T-helper 1 cell treated with Interleukin-12 subunit alpha and Interleukin-12 subunit beta and Interleukin-4 antibody, amounts not matched to agents 30 μg/mL and 1 μg/mL, for 36 hours (primary cell): ENCODE results near the gene NTN1.

ENCODE experiments used
- H3K27ac Mint-ChIP-seq: one replicate; pipeline ENCODE4 v1.8.0; 2021; ENCODE audit warnings: mild to moderate bottlenecking, mixed read lengths
- H3K27me3 Mint-ChIP-seq: one replicate; pipeline ENCODE4 v1.8.0; 2021; ENCODE audit warnings: low read depth, mixed read lengths
- H3K36me3 Mint-ChIP-seq: one replicate; pipeline ENCODE4 v1.8.0; 2021; ENCODE audit warnings: low read depth, mixed read lengths
- H3K4me1 Mint-ChIP-seq: one replicate; pipeline ENCODE4 v1.8.0; 2021; ENCODE audit warnings: low read depth, mixed read lengths
- H3K4me3 Mint-ChIP-seq: one replicate; pipeline ENCODE4 v1.8.0; 2021; ENCODE audit warnings: mild to moderate bottlenecking, moderate library complexity, mixed read lengths
- H3K9me3 Mint-ChIP-seq: one replicate; pipeline ENCODE4 v1.8.0; 2021; ENCODE audit warnings: mixed read lengths

Gene NTN1

DNA sequence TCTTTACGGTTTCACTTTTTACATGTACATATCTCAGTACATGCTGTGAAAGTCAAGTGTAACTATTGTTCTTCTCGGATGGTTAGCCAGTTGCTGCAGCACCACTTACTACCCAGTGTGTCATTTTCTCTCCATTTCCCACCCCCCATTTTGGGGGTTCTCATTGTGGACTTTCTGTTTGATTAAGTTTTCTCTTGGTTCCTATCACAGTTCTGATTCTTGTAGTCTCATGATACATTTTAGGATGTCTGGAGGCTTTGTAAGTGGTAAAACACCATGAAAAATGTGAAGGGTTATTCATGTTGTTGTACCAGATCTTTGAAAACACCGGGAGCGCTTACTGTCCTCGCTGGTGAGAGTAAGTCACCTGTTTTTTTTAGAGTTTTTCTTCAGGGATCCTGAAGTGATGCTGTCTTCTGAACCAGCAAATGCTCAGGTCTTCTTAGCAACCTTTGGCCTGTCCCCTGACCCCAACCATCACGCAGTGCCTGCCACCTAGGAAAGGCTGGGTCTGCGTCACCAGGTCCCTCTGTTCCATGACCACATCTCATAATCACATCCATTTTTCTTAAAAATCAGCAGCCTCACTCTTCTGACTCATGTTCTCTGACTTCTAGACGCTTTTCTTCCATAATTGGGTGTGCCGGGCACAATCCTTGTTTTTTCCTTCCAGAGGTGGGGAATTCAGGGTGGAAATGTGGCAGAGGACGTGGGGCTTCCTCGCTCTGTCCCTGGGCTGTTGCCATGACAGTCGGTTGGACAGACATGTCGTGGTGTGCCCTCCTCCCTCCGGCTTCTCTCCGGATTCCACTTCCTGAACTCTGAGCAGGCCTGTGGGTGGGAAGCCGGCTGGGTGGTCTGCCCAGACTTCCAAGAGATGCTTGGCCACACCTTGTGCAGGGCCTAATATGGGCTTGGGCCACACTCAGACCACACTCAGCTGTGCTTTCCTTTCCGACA is 102.6 kb downstream of the NTN1 start:
- no peaks in the 10 kb centered on the region for H3K36me3 Mint-ChIP-seq
- H3K27ac Mint-ChIP-seq, result no peak overlapping the region
- H3K9me3 Mint-ChIP-seq, result peaks cover under 1% of the 10 kb centered on the region
- H3K4me1 Mint-ChIP-seq, result no peaks in the 10 kb centered on the region
- no peak overlapping the region for H3K4me3 Mint-ChIP-seq
- peaks cover 9% of the 10 kb centered on the region for H3K27me3 Mint-ChIP-seq

DNA sequence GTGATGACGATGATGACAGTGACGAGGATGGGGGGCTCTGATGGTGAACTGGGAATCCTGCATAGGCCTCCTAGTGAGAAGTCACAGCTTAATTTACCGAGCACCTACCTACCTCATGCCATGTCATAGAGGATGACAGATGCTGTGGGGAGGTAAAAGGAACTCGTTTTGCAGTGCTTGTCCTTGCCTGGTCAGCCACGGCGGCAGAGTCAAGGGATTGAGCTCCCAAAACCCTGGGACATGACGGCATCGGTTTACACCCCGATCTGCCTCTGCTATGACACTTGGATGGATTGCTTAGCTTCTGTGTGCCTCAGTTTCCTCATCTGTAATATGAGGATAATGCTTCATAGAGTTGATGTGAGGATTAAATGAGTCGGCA is 103.2 kb downstream of the NTN1 start:
- no peak overlapping the region for H3K4me3 Mint-ChIP-seq
- H3K4me1 Mint-ChIP-seq, result no peaks in the 10 kb centered on the region
- H3K9me3 Mint-ChIP-seq, result no peaks in the 10 kb centered on the region
- no peaks in the 10 kb centered on the region for H3K36me3 Mint-ChIP-seq
- H3K27me3 Mint-ChIP-seq, result peaks cover 9% of the 10 kb centered on the region
- no peak overlapping the region for H3K27ac Mint-ChIP-seq

DNA sequence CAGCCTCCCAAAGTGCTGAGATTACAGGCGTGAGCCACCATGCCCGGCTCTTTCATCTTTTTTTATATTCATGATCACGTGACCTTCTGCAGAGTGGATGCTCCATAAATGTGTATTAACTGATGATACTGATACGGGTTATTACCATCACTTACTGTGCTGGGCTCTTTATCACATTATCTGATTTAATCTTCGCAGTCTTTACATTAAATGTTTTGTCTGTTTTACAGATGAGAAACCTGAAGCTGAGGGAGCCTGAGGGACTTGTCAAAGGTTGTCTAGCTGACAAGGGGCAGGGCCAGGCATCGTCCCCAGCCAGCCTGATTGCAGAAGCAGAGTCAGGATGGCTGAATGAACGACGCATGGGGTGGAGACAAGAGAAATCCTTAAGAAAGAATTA is 104.4 kb downstream of the NTN1 start:
- peaks cover 9% of the 10 kb centered on the region for H3K27me3 Mint-ChIP-seq
- H3K9me3 Mint-ChIP-seq, result no peaks in the 10 kb centered on the region
- no peaks in the 10 kb centered on the region for H3K36me3 Mint-ChIP-seq
- H3K27ac Mint-ChIP-seq, result no peak overlapping the region
- no peak overlapping the region for H3K4me3 Mint-ChIP-seq
- H3K4me1 Mint-ChIP-seq, result no peaks in the 10 kb centered on the region

DNA sequence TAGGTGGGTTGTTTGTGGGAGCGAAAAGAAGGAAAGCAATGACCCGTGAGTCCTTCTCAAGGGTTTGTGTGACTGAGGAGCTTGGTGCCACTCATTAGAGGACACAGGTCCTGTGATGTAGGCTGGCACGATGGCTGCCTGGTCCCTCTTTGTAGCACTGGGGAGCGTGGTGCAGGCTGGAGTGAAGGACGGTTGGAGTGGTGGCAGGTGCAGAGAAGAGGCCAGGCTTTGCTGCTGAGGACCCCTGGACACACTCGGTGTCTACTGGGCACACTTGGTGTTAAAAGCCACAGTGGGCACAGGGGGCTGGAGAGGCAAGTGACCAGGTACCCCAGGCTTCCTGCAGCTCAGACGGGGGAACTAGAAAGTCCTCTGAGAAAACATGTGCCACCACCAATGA is 106.0 kb downstream of the NTN1 start:
- no peaks in the 10 kb centered on the region for H3K36me3 Mint-ChIP-seq
- H3K9me3 Mint-ChIP-seq, result no peaks in the 10 kb centered on the region
- peaks cover 3% of the 10 kb centered on the region for H3K27me3 Mint-ChIP-seq
- no peak overlapping the region for H3K27ac Mint-ChIP-seq
- H3K4me1 Mint-ChIP-seq, result no peaks in the 10 kb centered on the region
- no peak overlapping the region for H3K4me3 Mint-ChIP-seq

DNA sequence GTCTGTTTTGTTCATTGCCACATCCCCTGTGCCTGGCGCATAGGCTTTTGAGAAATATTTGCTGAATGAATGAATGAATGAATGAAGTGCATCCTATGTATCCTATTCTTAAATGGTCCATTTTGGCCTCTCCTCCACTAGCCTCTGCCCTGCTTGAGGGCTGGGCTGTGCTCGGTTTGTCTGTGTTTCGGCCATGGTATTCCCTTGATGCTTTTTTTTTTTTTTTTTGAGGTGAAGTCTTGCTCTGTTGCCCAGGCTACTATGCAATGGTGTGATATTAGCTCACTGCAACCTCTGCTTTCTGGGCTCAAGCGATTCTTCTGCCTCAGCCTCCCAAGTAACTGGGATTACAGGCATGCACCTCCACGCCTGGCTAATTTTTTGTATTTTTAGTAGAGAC is 110.1 kb downstream of the NTN1 start:
- Mint-ChIP-seq H3K9me3 (no peaks in the 10 kb centered on the region), H3K27ac (no peak overlapping the region), H3K4me1 (no peaks in the 10 kb centered on the region), H3K27me3 (peaks cover 3% of the 10 kb centered on the region), H3K36me3 (no peaks in the 10 kb centered on the region), H3K4me3 (no peak overlapping the region)

DNA sequence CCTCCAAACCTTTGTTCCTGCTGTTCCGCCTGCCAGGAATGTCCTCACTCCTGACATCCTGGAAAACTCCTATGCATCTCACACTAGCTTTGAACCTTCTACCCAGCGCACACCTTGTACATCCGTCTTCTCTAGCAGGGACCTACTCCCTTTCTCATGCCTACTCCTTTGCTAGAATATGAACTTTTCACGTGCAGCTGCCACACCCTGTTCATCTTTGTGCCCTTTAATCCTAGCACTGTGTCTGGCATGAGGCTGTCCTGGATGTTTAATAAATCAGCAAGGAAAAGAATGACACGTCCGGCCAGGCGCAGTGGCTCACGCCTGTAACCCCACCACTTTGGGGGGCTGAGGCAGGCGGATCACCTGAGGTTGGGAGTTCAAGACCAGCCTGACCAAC is 111.0 kb downstream of the NTN1 start:
- Mint-ChIP-seq H3K9me3 (no peaks in the 10 kb centered on the region), H3K27me3 (no peaks in the 10 kb centered on the region), H3K4me3 (no peak overlapping the region), H3K4me1 (no peaks in the 10 kb centered on the region), H3K36me3 (no peaks in the 10 kb centered on the region), H3K27ac (no peak overlapping the region)

DNA sequence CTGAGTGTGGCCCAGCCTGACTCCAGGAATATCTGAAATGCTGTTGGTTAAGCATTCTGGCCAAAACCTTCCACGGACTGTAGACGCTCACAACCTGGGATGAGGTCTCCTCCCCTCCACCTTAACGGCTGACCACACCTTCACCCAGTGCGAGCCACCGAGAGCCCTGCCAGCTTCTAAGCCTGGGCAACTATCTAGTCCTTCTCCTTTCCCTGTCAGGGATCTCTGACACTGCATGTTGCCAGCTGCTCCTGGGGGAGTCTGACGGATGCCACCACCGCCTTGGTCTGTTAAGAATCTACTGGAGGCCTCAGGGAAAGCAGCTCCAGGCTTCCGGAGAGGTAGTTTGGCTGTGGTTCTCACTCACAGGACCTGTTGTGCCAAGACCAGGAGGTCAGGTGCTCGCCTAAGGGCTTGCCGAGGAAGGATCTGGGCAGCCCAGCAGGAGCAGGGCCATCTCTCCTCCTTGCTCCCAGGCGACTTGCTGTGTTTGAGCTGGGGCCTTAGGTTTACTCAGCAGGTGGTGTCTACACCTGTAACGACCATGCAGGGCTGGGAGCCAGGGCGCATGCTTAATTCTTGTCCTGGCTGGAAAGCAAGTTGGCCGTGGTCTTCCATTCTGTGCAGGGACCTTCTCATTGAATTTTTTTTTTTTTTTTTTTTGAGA is 111.8 kb downstream of the NTN1 start:
- Mint-ChIP-seq H3K27me3 (no peaks in the 10 kb centered on the region), H3K27ac (no peak overlapping the region), H3K4me3 (no peak overlapping the region), H3K4me1 (no peaks in the 10 kb centered on the region), H3K9me3 (no peaks in the 10 kb centered on the region), H3K36me3 (no peaks in the 10 kb centered on the region)

DNA sequence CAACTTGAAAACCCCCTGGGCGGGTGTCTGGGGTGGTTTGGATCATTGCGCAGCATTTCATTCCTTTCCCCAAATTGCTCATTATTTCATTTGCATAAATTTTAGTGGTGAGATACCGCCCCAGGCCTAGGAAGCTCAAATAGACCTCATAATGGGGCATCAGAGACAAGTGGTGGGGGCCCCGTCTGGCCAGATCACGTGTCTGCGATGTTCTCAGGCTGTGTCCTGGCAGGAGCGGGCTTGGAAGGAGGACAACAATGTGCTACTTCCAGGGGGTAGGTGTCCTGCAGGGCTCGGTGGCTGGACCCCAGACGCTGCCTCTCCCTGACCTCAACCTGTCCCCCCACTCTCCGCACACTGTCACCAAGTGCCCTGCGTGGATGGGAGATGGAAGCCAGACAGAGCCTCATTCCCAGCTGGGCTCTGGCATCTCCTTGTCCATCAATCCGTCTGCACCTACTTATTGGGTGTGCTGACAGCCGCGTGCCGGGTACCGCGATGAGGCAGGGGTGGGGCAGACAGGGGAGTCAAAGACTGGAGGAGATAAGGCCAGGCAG is 116.9 kb downstream of the NTN1 start:
- no peaks in the 10 kb centered on the region for H3K9me3 Mint-ChIP-seq
- H3K27ac Mint-ChIP-seq, result no peak overlapping the region
- no peaks in the 10 kb centered on the region for H3K36me3 Mint-ChIP-seq
- H3K27me3 Mint-ChIP-seq, result no peaks in the 10 kb centered on the region
- H3K4me1 Mint-ChIP-seq, result no peaks in the 10 kb centered on the region
- H3K4me3 Mint-ChIP-seq, result no peak overlapping the region

DNA sequence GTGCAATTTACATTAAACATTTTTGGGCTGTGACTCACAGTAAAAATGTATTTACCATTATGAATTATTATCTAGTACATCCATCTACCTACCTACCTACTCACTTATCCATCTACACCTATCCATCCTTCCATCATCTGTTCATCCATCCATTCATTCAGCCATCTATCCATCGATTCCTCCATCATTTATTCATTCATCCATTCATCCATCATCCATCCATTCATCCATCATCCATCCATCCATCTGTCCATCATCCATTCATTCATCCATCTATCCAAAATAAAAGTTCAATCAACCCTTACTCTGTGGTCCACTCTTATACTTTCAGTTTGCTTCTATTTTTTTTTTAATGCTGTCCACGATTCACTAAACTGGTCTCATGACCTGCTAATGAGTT is 118.4 kb downstream of the NTN1 start:
- H3K36me3 Mint-ChIP-seq, result no peaks in the 10 kb centered on the region
- H3K27ac Mint-ChIP-seq, result no peak overlapping the region
- no peaks in the 10 kb centered on the region for H3K4me1 Mint-ChIP-seq
- H3K4me3 Mint-ChIP-seq, result no peak overlapping the region
- no peaks in the 10 kb centered on the region for H3K27me3 Mint-ChIP-seq
- H3K9me3 Mint-ChIP-seq, result no peaks in the 10 kb centered on the region

DNA sequence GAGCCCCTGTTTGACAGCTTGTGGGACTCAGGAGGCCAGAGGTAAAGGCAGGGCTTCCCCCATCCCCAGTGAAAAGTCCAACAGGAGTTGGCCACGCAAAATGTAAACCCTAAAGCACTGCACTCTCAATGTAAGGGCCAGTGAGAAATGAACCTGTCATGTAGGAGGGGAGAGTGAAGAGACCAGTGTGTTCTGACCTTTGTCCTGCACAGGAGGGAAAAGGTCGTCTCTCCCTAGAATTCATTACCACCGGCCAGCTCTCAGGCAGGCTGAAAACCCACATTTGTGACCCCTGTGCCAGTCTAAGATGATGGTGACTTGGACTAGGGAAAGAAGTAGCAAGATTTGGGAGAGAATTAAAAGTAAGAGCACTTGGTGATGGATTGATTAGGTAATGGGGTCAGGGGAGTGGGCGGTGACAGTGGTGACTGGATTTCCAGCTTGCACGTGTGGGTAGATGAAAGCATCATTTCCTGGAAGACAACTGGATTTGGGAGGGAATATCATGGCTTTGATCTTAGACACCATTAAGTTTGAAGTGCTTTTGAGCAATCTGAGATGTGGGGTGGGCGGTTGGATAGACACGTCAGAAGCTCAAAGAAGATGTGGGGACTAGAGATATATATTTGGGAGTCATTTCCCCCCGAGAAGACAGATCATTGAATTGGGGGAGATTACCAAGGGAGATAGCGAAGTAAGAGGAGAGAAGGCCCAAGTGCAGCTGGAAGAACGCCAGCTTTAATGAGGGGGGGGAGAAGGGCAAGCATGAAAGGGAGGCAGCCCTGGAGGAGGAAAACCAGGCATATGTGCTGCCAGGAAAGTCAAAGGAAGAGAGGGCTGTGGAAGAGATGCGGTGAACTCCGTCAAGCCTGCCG is 119.5 kb downstream of the NTN1 start:
- no peak overlapping the region for H3K27ac Mint-ChIP-seq
- H3K4me3 Mint-ChIP-seq, result no peak overlapping the region
- H3K36me3 Mint-ChIP-seq, result no peaks in the 10 kb centered on the region
- H3K9me3 Mint-ChIP-seq, result no peaks in the 10 kb centered on the region
- H3K4me1 Mint-ChIP-seq, result no peaks in the 10 kb centered on the region
- H3K27me3 Mint-ChIP-seq, result no peaks in the 10 kb centered on the region

DNA sequence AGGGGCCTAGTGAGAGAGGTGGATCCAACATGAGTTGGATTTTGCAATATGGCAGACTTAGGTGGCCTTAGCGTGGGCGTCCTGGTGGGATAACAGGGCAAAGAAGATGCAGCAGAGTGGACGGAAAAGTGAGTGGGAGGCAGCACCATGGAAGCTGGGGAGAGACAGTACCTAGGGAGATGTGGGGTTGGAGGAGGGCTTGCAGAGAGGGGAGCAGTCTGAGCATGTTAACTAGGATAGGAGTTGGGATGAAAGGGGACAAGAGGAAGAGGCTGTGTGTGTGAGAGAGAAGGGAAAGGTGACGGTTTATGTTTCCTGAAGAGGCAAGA is 120.1 kb downstream of the NTN1 start:
- Mint-ChIP-seq H3K4me3 (no peak overlapping the region), H3K9me3 (no peaks in the 10 kb centered on the region), H3K4me1 (no peaks in the 10 kb centered on the region), H3K27me3 (no peaks in the 10 kb centered on the region), H3K36me3 (no peaks in the 10 kb centered on the region), H3K27ac (no peak overlapping the region)

DNA sequence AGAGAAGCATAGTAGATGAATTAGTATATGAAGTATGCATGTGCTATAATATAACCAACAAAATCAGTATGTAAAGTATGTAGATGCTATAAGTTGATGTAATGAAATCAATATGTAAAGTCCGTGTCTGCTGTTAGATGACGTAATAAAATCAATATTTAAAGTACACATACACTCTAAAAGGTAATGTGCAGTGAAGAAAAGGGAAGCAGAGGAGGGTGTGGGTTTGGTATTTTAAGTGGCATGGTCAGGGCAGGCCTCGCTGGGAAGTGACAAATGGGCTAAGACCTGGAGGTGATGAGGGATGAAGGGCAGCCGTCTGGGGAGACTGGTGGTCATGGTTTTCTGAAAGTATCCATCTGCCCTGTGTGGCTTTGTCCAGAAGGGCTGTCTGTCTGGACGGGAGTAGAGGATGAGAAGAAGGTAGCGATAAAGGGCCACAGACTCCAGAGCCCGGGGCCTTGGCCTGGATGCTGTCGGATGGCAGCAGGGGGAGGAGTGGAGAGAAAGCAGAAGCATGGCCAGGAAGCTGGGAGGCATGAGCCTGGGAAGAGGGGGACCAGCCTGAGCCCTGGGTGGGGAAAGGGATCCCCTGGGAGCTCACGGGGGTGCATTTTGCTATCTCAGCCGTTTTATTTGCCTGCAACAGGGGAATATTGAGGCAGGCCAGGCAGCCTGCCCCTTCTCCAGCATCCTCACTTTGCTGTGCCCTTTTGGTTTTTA is 121.6 kb downstream of the NTN1 start:
- no peaks in the 10 kb centered on the region for H3K4me1 Mint-ChIP-seq
- H3K9me3 Mint-ChIP-seq, result no peaks in the 10 kb centered on the region
- no peaks in the 10 kb centered on the region for H3K27me3 Mint-ChIP-seq
- H3K36me3 Mint-ChIP-seq, result no peaks in the 10 kb centered on the region
- no peak overlapping the region for H3K27ac Mint-ChIP-seq
- H3K4me3 Mint-ChIP-seq, result no peak overlapping the region

DNA sequence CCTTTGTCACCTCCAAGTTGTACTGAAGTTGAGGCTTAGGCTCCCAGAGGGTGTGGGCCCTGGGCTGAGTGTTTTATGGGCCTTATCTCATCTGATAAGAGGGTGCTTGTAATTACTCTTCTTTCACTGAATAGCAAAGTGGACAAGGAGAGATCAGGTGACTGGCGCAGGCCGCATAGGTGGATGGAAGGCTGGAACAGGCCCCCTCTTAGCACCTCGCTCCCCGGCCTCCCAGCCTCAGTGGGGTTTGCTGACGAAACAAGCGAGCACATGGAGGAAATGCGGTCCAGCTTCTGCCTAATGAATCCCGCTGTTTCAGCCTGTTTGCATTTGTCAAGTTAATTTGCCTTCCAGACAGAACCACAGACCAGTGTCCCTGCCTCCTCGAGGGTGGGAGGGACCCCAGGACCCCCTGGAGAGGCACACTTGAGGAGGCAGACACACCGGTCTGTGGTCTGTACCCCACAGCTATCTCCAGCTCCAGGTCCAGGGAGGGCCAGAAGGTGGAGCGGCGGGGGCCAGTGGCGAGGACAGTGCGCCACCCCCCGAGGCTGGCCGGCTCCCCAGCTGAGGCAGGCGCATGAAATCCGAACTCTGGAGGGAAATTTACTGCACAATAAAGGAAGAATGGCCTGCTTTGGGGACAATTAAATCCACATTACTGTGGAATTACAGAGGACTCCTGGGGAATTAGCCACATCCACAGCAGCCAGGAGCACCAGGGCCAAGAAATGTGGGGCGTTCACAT is 123.4 kb downstream of the NTN1 start:
- no peak overlapping the region for H3K4me3 Mint-ChIP-seq
- no peaks in the 10 kb centered on the region for H3K9me3 Mint-ChIP-seq
- no peaks in the 10 kb centered on the region for H3K36me3 Mint-ChIP-seq
- no peaks in the 10 kb centered on the region for H3K27me3 Mint-ChIP-seq
- no peak overlapping the region for H3K27ac Mint-ChIP-seq
- H3K4me1 Mint-ChIP-seq, result no peaks in the 10 kb centered on the region
